GM19025 (cell line): ENCODE measurements around the gene PLS3.
"Not testable (repeated sequence)": the region's sequence is repeated elsewhere in the genome, so short reads cannot be mapped to it uniquely, and the experiment has no call there.

ENCODE experiments used
- ATAC-seq: cut with Tn5 transposase; IDR thresholded peaks from one replicate; pipeline ENCODE4 v1.9.1; 2021; ENCODE audit warnings: mild to moderate bottlenecking, low read depth, moderate library complexity; ENCODE audit not compliant: unreplicated experiment

Gene PLS3, protein sequence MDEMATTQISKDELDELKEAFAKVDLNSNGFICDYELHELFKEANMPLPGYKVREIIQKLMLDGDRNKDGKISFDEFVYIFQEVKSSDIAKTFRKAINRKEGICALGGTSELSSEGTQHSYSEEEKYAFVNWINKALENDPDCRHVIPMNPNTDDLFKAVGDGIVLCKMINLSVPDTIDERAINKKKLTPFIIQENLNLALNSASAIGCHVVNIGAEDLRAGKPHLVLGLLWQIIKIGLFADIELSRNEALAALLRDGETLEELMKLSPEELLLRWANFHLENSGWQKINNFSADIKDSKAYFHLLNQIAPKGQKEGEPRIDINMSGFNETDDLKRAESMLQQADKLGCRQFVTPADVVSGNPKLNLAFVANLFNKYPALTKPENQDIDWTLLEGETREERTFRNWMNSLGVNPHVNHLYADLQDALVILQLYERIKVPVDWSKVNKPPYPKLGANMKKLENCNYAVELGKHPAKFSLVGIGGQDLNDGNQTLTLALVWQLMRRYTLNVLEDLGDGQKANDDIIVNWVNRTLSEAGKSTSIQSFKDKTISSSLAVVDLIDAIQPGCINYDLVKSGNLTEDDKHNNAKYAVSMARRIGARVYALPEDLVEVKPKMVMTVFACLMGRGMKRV

DNA sequence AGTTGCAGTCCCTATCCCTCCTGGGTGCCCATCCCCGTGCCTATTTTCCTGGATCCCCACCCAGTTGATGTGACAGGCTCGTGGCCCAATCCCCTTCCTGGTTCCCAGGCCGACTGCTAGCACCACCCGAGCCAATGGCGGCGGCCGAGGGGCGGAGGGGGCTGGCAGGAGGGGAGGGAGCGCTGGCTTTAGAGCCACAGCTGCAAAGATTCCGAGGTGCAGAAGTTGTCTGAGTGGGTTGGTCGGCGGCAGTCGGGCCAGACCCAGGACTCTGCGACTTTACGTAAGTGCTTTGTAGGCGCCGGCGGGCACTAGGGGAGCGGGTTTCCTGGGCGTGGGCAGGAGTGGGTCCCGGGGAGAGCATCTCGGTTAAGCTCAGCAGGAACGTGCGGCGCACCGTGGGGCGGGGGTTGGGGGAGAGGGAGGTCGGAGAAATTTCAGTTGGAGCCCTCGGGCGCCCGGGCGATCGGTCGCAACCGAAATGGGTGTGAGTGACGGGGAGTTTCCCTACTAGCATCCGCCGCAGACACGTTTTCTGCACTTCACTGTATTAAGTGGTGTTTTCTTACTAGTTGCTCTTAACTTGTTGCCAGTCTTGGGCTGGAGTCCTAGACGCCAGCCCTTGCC lies at the start of gene PLS3:
Gene PLS3 (plus strand): TSS at position 197 of the 627 bp plus-strand sequence. CDS start 49,077 bp downstream, outside the sequence.
- no peak for ATAC-seq

DNA sequence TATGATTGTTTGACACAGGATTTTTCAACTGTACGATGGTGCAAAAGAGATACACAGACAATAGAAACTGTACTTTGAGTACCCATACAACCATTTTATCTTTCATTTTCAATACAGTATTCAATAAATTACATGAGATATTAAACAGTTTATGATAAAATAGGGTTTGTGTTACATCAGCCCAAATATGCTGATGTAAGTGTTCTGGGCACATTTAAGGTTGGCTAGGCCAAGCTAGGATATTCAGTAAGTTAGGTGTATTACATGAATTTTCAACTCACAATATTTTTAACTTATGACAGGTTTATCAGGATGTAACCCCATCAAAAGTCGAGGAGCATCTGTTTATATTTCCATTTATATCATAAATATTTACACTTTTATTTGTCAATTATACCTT lies 42.9 kb upstream of the PLS3 start:
- no peak for ATAC-seq

DNA sequence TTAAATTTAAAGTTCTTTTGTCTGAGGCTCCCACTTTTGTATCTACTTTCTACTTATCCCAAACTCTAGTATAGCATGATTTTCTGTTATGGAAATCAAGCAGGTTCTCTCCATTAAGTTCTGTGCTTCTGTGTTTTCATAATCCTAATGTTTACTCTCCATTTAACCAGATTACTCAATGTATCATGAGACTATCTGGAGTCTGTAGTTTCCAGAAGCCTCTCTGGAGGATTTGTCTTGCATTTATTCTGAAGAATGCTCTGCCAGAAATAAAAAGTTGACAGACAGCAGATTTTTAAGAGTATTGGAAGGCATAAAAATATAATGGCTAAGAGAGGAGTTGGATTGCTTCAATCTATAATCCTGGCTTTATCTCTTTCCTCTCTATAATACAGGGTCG lies 39.2 kb upstream of the PLS3 start:
- ATAC-seq: no peak

DNA sequence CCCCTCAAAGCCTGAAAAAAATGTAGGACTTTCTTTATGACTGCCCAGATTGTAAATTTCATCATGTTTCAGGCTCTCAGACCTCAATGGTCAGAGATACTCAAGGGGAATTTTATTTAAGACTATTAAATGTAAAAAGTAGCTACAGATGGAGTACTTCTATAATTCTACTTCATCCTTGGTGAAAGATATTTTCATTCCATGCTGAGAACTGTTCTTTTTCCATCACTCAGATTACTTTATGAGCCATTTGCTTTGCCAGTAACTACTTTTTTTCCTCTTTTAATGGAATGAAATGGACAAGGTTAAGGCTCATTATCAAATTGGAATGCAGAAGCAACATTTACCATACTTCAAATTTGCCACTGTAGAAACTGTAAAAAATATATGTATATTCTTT lies 38.0 kb upstream of the PLS3 start:
- no peak for ATAC-seq

DNA sequence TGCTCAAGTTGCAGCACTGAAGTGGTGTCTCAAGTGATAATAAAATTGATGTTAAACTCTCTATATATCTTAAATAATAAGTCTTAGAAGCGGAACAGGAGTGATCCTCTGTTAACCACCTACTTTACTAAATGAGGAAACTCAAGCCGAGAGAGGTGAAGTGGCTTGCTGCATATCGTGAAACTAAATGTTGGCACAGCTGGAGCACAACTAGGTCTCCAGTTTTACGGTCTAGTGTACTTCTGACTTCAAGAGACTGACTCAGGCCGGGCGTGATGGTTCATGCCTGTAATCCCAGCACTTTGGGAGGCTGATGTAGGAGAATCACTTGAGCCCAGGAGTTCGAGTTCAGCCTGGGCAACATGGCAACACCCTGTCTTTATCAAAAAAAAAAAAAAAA lies 35.5 kb upstream of the PLS3 start:
- no peak for ATAC-seq

DNA sequence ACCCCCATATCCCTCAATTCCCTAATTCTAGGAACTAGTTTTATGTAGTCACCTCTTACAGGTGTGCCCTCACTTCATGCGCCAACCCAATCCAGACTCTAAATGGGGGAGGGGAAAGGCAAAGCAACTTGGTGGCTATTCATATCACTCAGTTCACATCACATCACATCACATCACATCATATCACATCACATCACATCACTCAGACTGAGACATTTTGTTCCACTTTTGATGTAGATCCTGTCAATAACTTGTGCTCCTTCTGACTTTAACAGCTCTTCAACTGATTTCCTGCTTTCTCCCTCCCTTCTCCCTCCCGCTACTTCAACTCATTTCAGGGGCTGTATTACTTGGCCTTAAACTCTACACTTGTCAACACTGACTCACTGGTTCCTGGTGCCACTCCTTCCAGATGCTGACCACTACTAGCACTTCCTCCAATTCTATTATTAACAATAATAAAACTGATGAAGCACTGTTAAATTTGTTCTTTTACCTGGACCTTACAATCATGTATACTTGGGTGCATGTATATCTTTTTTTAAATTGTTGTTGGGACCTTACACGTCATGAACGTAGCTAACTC lies 29.1 kb upstream of the PLS3 start:
- no peak for ATAC-seq

DNA sequence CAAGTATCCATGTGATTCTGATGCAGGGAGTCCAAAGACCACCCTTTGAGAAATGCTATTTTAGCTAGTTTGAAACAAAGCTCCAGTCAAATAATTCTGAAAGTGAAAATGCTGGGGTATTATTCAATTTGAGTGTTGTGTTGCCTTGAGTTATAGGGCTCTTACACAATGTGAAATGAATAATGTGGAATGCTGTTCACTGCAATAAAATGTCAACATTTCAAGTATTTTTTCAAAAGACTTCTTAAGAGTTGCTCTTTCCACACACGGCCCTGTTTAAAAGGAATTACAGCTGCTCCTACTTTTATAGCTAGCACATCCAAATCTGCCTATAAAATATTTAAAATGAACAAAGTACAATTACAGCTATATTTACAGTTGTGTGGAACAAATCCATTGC lies 27.5 kb upstream of the PLS3 start:
- ATAC-seq: no peak

DNA sequence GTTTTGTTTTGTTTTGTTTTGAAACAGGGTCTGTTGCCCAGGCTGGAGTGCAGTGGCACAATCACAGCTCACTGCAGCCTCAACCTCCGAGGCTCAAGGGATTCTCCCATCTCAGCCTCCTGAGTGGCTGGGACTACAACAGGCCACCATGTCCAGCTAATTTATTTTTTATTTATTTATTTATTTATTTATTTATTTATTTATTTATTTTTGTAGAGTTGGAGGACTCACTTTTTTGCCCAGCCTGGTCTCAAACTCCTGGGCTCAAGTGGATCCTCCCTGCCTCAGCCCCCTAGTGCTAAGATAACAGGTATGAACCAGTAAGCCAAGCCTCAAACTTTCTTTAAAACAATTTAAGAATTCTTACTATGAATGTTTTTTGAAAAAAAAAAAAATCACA lies 26.6 kb upstream of the PLS3 start:
- no peak for ATAC-seq

DNA sequence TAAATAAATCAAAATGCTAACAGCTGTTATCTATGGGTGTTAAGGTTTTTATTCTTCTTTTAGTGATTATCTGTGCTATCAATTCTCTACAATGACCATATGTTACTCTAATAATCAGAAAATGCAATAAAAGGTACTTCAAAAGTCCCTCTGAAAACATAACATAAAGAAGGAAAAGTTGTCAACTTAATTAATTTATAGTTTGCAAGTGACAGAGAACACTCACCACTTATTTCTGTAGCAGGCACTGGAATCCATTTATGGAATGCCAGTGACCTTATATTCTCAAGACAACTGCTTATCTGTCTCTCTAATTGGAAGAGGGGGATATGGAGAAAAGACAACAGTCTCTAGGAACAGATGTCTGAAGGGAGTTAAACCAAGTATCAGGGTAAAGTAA lies 25.6 kb upstream of the PLS3 start:
- no peak for ATAC-seq

DNA sequence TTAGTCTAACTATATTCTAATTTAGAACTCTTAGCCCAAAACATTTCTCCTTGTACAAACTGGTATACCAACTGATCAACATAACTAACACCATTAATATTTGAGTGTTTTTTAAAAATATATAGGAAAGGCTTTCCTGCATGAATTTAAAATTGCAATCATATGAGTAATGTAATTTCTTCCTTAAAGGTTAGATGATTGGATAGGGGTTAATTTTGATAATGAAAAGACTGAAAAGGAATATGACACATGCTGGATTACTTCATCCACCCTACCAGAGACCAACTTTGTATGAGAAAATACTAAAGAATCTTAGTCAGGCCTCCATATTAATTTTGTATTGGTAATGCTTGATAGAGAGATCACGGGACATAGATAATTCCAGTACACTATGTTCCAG lies 25.1 kb upstream of the PLS3 start:
- ATAC-seq: no peak

DNA sequence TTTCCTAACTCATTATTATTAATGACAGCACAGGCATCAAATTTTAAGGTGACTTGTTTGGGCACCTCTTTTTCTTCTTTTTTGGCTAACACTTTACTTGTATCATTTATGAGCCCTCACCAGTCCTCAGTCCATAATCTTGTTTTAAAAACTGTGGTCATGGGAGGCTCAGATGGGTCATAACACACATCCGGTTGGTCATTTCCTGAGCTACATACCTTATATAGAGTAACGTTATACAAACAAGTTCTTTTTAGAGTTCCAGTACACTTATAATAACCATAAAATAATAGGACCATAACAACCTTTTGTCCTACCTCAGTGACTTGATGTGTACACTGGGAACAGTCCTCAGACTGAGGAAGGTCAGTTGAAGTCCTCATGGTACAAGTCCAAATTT lies 21.1 kb upstream of the PLS3 start:
- no peak for ATAC-seq

DNA sequence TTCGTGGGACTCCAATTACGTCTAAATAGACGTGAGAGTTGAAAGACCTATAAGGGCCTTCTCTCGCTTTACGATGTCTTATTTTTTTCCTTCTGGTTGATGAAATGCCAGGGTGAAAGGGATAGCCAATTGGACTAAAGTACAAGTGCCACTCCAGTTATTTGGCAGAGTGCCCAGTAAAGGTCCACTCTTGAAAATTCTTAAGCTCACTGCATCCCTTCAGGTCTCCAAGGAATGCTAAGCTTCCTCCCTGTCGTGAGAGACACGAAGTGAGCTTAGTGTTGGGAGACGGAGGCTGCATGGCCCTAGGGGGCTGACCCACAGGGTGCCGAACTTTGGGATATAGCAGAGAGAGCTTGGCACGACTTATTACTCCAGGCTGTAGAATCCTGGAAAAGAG lies 19.9 kb upstream of the PLS3 start:
- not testable (repeated sequence) for ATAC-seq

DNA sequence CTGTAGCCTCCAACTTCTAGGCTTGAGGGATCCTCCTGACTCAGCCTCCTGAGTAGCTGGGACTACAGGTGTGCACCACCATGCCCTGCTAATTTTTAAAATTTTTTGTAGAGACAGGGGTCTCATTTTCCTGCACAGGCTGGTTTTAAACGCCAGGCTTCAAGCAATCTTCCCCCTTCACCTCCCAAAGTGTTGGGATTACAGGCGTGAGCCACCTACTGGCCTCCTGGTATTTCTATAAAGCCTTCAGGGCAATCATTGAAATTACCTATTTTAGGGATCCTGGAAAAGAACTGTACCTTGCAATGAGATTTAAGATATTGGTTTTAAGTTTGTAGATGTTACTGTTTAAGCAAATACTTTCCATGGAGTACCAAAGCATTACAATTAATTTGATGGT lies 13.5 kb upstream of the PLS3 start:
- ATAC-seq: no peak

DNA sequence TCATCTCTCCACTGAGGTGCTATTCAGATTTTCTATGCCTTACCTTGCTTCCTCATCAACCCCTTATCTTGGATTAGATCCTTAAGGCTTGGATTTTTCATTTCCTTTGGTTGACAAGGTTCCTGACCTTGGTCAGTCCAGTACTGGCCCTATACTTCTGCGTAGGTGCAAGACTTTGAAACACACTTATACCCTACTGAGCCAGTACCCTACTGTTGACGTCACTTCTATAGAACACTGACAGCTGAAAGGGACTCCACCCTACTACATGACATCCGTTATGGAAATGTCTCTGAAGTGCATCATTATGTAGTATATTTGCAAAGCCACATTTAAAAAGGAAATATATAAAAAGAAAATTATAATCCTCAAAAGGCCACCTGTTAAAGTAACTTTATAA lies 12.0 kb upstream of the PLS3 start:
- ATAC-seq: no peak

DNA sequence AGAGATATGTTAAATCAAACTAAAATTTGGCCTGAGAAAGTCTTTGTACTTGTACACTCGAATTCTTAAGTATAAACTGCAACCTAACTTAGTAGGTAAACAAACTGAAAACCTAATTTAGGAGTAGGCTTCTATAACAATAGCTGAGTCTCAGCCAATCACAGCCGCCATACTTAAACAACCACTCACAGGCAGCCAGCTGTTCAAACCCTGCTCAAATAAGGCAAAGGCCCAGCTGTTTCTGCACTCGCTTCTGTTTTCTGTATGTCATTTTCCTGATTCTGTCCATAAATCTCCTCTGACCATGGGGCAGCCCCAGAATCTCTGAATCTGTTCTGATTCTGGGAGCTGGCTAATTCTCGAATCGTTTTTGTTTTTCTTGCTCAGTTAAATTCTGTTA lies 7.8 kb upstream of the PLS3 start:
- ATAC-seq: no peak

DNA sequence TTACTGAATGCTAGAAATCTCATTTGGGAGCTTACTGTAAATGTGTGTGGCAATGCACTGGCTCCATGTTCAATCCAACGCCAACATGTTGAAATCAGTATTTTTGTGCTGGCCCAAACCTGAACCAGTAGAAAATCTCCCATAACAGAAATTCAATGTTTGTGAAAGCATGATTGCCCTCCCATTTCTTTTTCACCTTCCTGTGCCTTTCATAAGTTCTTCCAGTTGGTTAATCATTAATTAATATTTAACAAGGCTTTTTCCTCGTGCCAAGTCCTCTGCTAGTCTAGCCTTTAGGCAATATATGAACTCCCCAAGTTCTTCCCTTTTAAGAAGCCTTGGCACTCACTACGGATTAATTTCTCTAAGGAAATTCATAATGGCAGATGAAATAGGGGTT lies 1.3 kb upstream of the PLS3 start:
- no peak for ATAC-seq

DNA sequence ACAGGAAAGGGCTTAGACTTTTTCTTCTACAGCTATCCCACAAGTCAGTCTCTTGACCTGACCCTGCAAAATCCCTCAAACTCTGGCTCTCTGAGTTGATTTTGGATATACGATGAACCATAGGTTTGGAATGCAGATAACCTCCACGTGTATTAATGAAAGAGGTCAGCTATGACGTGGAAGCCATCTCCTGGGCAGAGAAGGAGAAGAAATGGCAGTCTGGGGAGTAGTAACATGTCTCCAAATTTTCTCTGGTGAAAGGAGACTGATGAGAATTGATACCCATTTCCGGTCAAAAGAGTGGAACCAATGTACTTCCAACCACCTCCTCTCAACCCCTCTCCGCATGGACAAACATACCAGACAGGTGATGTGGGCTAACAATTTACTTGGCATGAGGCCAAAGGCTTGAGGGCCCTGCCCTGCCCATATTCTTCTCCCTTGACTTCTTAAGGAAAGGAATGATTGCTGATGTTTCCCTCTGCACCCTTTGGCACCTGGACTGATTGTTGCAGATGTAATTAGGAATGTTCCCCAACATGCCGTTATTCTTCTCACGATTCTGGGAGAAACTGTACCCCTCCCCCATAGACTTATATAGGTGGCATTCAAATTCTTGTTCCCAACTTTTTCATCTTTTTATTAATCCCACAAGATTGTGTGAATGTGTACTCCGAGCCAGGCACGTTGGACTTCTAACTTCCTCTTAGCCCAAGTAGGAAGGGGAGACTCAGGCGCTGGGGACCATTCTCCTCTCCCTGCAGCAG lies 580 bp upstream of the PLS3 start:
- no peak for ATAC-seq

DNA sequence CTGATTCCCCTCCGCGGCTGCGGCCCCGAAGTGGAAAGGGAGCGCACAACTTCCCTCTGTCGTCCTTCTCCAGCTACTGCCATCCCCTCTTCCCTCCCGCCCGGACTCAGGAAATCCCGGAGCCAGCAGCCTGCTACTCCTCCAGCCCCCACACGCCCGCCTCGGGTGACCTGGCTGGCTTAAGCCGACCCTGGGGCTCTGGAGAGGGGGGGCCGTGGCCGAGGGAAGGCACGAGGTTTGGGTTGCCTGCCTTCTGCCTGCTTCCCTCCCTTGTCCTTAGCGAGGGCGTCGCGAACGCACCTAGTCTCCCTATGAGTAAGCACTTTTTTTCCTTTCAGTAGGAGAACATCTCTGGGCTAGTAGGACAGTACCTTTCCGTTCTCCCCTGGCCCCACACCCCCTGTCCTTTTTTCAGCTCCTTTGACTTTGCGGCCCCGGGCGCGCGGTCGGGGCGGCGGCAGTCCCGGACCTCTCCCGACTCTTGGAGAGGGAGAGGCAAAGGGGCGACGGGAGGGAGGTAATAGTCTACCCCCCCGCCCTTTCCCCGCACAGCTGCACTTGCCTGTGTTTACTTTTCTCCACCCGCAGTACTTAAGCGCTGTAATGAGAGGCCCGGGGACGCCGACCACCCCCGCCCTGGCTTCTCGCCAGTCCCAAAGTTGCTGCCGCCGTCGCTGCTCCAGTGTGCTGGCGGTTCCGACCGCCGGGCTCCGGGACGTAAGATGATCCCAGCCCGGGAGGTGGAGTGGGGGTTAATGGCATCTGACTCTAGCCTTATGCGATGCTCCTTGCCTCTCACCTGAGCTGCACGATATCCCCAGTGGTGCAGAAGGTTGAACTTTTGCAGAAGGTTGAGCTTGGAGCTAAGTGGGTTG lies 868 bp downstream of the PLS3 start:
- ATAC-seq: no peak

DNA sequence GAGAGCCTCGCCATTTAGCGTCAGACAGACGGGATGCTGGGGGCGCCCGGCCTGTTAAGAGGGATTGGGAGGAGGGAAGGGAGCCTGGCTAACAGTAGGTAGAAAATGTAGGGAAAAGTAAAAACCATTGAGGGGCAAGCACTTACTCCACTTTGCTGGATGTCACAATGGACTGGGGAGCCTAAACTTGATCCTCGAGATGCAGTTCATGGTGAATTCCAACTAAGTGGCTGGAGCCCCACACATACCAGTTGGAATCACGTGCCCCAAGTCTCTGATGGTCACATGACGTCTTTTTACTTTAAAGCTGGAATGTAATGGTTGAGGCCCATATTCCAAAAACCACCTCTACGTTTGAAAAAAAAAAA lies 1.5 kb downstream of the PLS3 start:
- ATAC-seq: no peak

DNA sequence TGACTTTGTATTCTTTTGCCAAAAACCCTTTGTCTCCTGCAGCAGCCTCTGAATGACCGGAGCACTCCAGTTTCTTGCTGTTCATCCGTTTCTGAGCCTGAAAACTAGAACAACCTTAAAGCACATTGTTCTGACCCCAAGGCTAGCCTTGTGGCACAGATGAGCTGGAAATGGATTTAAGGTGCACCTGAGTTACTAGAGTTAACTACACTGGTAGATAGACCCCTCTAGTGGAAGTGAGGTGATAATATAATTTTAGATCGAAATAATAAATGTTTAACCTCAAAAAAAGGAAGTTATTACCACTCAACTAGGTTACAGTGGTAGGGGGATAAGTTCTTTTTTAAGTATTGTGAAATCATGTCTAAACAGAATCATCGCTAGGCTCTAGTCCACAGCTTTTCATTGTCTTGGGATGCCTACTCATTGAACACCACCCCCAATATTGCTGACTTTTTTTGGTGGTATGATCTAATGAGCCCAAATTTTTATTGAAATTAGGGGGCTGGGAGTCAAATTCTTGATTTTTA lies 2.7 kb downstream of the PLS3 start:
- ATAC-seq: no peak
